NCI-H2081 treated with DMSO at 0.1 percent for 48 hours (cell line): ENCODE measurements around the gene NANOGP8.

Experiments used
- DNase-seq: peaks from one replicate; lab custom pipeline; 2025; lab: John Stamatoyannopoulos, UW

The NANOGP8 gene

GRCh38 chr15:35060591-35060990 is 24.5 kb downstream of the NANOGP8 start:
- no peak for DNase-seq

- DNase-seq: no peak
Observed at GRCh38 chr15:35058534-35059054, 26.5 kb downstream of the NANOGP8 start.

GRCh38 chr15:35055416-35056105 is 29.5 kb downstream of the NANOGP8 start:
- no peak for DNase-seq

- DNase-seq: no peak
Observed at GRCh38 chr15:35054380-35054779, 30.7 kb downstream of the NANOGP8 start.

GRCh38 chr15:35047996-35048395 is 37.1 kb downstream of the NANOGP8 start:
- no peak for DNase-seq

- no peak for DNase-seq
Observed at GRCh38 chr15:35047528-35047927, 37.6 kb downstream of the NANOGP8 start.

- no peak for DNase-seq
Observed at GRCh38 chr15:35043373-35044095, 41.6 kb downstream of the NANOGP8 start.

GRCh38 chr15:35040339-35041255 is 44.5 kb downstream of the NANOGP8 start:
- DNase-seq: no peak

GRCh38 chr15:35038626-35039451 is 46.3 kb downstream of the NANOGP8 start:
- DNase-seq: no peak
